Measurements from ENCODE around the gene METTL23.
"Not testable (repeated sequence)": the region's sequence is repeated elsewhere in the genome, so short reads cannot be mapped to it uniquely, and the experiment has no call there.

The METTL23 gene

DNA sequence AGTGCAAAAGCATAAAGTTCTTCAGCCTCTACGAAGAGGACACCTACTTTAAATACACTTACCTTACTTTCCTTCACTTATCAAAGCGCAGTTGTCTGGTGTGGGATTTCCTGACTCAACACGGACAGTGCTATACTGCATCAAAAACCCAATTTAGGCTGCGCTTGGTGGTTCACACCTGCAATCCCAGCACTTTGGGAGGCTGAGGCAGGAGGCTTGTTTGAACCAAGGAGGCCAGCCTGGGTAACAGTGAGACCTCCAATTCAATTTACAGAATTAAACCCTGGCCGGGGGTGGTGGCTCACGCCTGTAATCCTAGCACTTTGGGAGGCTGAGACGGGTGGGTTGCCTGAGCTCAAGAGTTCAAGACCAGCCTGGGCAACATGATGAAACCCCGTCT lies 4.4 kb upstream of the METTL23 start:
- Mint-ChIP-seq H3K27ac (no peak overlapping the region), H3K9me3 (no peaks in the 10 kb centered on the region), H3K36me3 (ENCODE audit: low read depth) (peaks cover 58% of the 10 kb centered on the region), H3K4me1 (peaks cover 12% of the 10 kb centered on the region), H3K27me3 (ENCODE audit: low read depth, poor library complexity) (no peaks in the 10 kb centered on the region), H3K4me3 (no peak overlapping the region)
- TF ChIP-seq CTCF (IDR thresholded peaks at IDR 0.05), result no peak
- DNase-seq, result no peak

GRCh38 chr17:76722977-76723376 lies 3.7 kb upstream of the METTL23 start:
- peaks cover 56% of the 10 kb centered on the region for H3K36me3 Mint-ChIP-seq (ENCODE audit: low read depth)
- H3K4me3 Mint-ChIP-seq; DNase-seq; H3K27ac Mint-ChIP-seq; H3K27me3 Mint-ChIP-seq (ENCODE audit: low read depth, poor library complexity); H3K9me3 Mint-ChIP-seq: not testable (repeated sequence)
- H3K4me1 Mint-ChIP-seq, result peaks cover 19% of the 10 kb centered on the region

DNA sequence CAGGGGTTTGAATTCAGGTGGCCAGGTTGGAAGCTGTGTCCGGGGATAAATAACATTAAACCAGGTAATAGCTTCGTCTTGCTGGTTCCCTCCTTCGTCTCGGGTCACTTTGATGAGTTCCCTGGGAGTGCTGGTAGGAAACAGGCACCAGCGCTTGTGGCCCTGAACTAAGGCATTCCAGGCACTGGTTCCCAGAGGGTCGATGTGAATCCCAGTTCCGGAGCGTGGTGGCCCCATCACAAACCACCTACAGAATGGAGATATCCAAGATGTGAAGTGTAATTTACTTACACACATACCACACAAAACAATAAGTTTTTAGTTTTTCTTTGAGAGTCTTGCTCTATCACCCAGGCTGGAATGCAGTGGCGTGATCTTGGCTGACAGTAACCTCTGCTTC lies 2.8 kb upstream of the METTL23 start:
- Mint-ChIP-seq H3K27ac (no peak overlapping the region), H3K9me3 (no peaks in the 10 kb centered on the region), H3K36me3 (ENCODE audit: low read depth) (peaks cover 52% of the 10 kb centered on the region), H3K27me3 (ENCODE audit: low read depth, poor library complexity) (no peaks in the 10 kb centered on the region), H3K4me3 (no peak overlapping the region), H3K4me1 (peaks cover 21% of the 10 kb centered on the region)
- no peak for TF ChIP-seq CTCF (IDR thresholded peaks at IDR 0.05)
- no peak for DNase-seq

- Mint-ChIP-seq H3K4me3 (peak overlapping the region; percentile 90), H3K9me3 (no peaks in the 10 kb centered on the region), H3K36me3 (ENCODE audit: low read depth) (peaks cover 46% of the 10 kb centered on the region), H3K27me3 (ENCODE audit: low read depth, poor library complexity) (no peaks in the 10 kb centered on the region), H3K4me1 (peaks cover 27% of the 10 kb centered on the region), H3K27ac (peak overlapping the region; percentile 82)
- TF ChIP-seq CTCF (IDR thresholded peaks at IDR 0.05), result no peak
- no peak for DNase-seq
Observed at GRCh38 chr17:76725580-76726230, 934 bp upstream of the METTL23 start.

- TF ChIP-seq CTCF (IDR thresholded peaks at IDR 0.05), result no peak
- Mint-ChIP-seq H3K27me3 (ENCODE audit: low read depth, poor library complexity) (no peaks in the 10 kb centered on the region), H3K4me1 (peaks cover 27% of the 10 kb centered on the region)
Observed at GRCh38 chr17:76726231-76726775, 336 bp upstream of the METTL23 start, which contains the start of gene JMJD6. Gene JMJD6 (minus strand): TSS chr17:76726606. CDS start chr17:76726475, 131 bp downstream.

DNA sequence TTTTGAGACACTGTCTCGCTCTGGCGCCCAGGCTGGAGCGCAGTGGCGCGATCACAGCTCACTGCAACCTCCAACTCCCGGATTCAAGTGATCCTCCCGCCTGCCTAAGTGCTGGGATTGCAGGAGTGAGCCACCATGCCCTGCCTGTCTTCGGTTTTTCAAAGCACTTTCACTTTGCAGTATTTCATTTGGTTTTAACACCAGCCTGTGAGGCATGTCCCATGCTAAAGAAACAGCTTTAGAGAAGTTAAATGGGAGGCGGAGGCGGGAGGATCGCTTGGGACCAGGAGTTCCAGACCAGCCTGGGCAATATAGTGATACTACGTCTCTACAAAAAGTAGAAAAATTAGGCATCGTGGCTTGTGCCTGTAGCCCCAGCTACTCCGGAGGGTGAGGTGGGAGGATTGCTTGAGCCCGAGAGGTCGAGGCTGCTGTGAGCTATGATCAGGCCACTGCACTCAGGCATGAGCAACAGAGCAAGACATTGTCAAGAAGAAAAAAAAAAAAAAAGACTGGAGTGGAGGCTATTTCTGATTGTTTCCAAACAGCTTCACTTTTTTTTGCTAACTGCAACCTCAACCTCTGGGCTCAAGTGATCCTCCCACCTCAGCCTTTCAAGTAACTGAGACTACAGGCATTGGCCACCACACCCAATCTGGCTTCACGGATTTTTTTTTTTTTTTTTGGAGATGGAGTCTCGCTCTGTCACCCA lies 1.3 kb downstream of the METTL23 start:
- Mint-ChIP-seq H3K27me3 (ENCODE audit: low read depth, poor library complexity) (no peaks in the 10 kb centered on the region), H3K36me3 (ENCODE audit: low read depth) (peaks cover 42% of the 10 kb centered on the region), H3K9me3 (no peaks in the 10 kb centered on the region), H3K27ac (peak overlapping the region; percentile 97), H3K4me1 (peaks cover 28% of the 10 kb centered on the region), H3K4me3 (peak overlapping the region; percentile 89)
- DNase-seq, result peak; percentile 32
- no peak for TF ChIP-seq CTCF (IDR thresholded peaks at IDR 0.05)

More at GRCh38 chr17:76726231-76726775, 336 bp upstream of the METTL23 start, which contains the start of gene JMJD6:
- peak; percentile 90 for DNase-seq
- Mint-ChIP-seq H3K9me3 (no peaks in the 10 kb centered on the region), H3K36me3 (ENCODE audit: low read depth) (peaks cover 42% of the 10 kb centered on the region), H3K4me3 (peak within 1 kb of the TSS; percentile 90), H3K27ac (peak within 1 kb of the TSS; percentile 97)

GRCh38 chr17:76731800-76732733 lies 5.4 kb downstream of the METTL23 start:
- DNase-seq; H3K27me3 Mint-ChIP-seq (ENCODE audit: low read depth, poor library complexity); H3K27ac Mint-ChIP-seq; H3K4me3 Mint-ChIP-seq; H3K9me3 Mint-ChIP-seq: not testable (repeated sequence)
- peaks cover 49% of the 10 kb centered on the region for H3K4me1 Mint-ChIP-seq
- H3K36me3 Mint-ChIP-seq (ENCODE audit: low read depth), result peaks cover 59% of the 10 kb centered on the region
